HCT116 (cell line): Measurements from ENCODE around the gene CHST11. TPM values are rescaled to one million over a fixed set of nuclear protein-coding genes. Genes with fewer than 3 reads are reported as not detected.

Experiments used
- ATAC-seq: fragments of 200-7000 bp; cut with Tn5 transposase; 2 replicates; pipeline ENCODE4 v1.9.1; 2020; ENCODE audit warnings: mild to moderate bottlenecking, moderate library complexity
- BruUV-seq: library from RNA; stranded (reverse); fragments of 400-500 nt; replicated peaks from 2 replicates; lab custom pipeline; 2021; lab: Mats Ljungman, UMichigan
- CTCF ChIA-PET: fragments of 300-600 bp; sonication (Branson Sonifier 250); formaldehyde crosslinking; loops from one replicate; lab custom pipeline; 2021; ENCODE audit warnings: antibody characterized with exemption; lab: Charles Lee
- POLR2A ChIA-PET: fragments of 300-600, 350-600 bp; sonication (Branson Sonifier 250); formaldehyde crosslinking; loops from one replicate; lab custom pipeline; 2021; ENCODE audit warnings: antibody characterized with exemption; lab: Charles Lee
- RAD21 ChIA-PET, 2 experiments: fragments of 300-600 bp; sonication (Branson Sonifier 250); formaldehyde crosslinking; loops; one replicate each; lab custom pipeline; 2023; ENCODE audit warnings: low total read pairs in 2 of 2; ENCODE audit not compliant: uncharacterized antibody in 2 of 2, unreplicated experiment in 2 of 2, low non-redundant PET in 1 of 2; lab: Charles Lee
- DNase-seq: peaks from one replicate; pipeline ENCODE4 v3.0.0-alpha.2; 2010; ENCODE audit warnings: low read depth, low spot score
- H2AFZ ChIP-seq: fragments of 200-600 bp; shearing (Covaris generic), sonication (generic); 2 replicates; pipeline ENCODE4 v1.6.1; 2017; ENCODE audit warnings: low read depth, mixed run types, mixed read lengths, antibody characterized with exemption, low read length; ENCODE audit not compliant: poor library complexity, severe bottlenecking
- H3K27ac ChIP-seq: 2 replicates; pipeline ENCODE4 v1.5.1; 2012; ENCODE audit warnings: low read depth, low read length
- H3K27me3 ChIP-seq: fragments of 200-600 bp; sonication (generic); 2 replicates; pipeline ENCODE4 v1.6.1; 2016; ENCODE audit warnings: mixed run types, low read length, mixed read lengths; ENCODE audit not compliant: insufficient read depth
- H3K36me3 ChIP-seq, 2 experiments: fragments of 200-500 bp in 1 of 2; fragments of 200-600 bp in 1 of 2; sonication (Bioruptor generic) in 1 of 2; sonication (generic) in 1 of 2; 2 replicates each; pipeline versions ENCODE4 v1.5.1 to v1.6.1; 2014 to 2016; ENCODE audit warnings: low read length in 2 of 2, inconsistent platforms in 1 of 2, mixed read lengths in 1 of 2, mixed run types in 1 of 2; ENCODE audit not compliant: insufficient read depth in 2 of 2, control insufficient read depth in 1 of 2
- H3K4me1 ChIP-seq, 2 experiments: fragments of 200-600 bp in 1 of 2; sonication (generic) in 1 of 2; 2 replicates each; pipeline versions ENCODE4 v1.5.1 to v1.6.1; 2012 to 2017; ENCODE audit warnings: low read length in 2 of 2, inconsistent platforms in 1 of 2, mild to moderate bottlenecking in 1 of 2, mixed read lengths in 1 of 2, mixed run types in 1 of 2, moderate library complexity in 1 of 2; ENCODE audit not compliant: insufficient read depth in 2 of 2, control insufficient read depth in 1 of 2
- H3K4me2 ChIP-seq: fragments of 200-600 bp; sonication (generic); 2 replicates; pipeline ENCODE4 v1.6.1; 2017; ENCODE audit warnings: mixed run types, low read length, mixed read lengths
- H3K4me3 ChIP-seq, 2 experiments: fragments of 200-600 bp in 1 of 2; sonication (generic) in 1 of 2; replicated peaks in 1 of 2; 2 replicates each; pipeline ENCODE4 v1.5.1; 2011 to 2016; ENCODE audit warnings: low read length in 2 of 2, control low read depth in 1 of 2, low read depth in 1 of 2, mild to moderate bottlenecking in 1 of 2, mixed read lengths in 1 of 2, mixed run types in 1 of 2
- H3K79me2 ChIP-seq: fragments of 200-600 bp; sonication (generic); 2 replicates; pipeline ENCODE4 v1.6.1; 2017; ENCODE audit warnings: mild to moderate bottlenecking, mixed run types, low read length, moderate library complexity, mixed read lengths; ENCODE audit not compliant: insufficient read depth
- H3K9ac ChIP-seq: fragments of 200-600 bp; sonication (generic); 2 replicates; pipeline ENCODE4 v1.6.1; 2016; ENCODE audit warnings: low read length, mixed read lengths
- H3K9me2 ChIP-seq: fragments of 200-600 bp; sonication (generic), shearing (Covaris generic); 2 replicates; pipeline ENCODE4 v1.6.1; 2017; ENCODE audit warnings: mixed run types, mild to moderate bottlenecking, moderate library complexity; ENCODE audit not compliant: insufficient read depth
- H3K9me3 ChIP-seq, 2 experiments: fragments of 200-500 bp in 1 of 2; fragments of 200-600 bp in 1 of 2; sonication (Bioruptor generic) in 1 of 2; sonication (generic) in 1 of 2; 2 replicates each; pipeline ENCODE4 v1.6.1; 2014 to 2017; ENCODE audit warnings: low read length in 2 of 2, mixed read lengths in 2 of 2, inconsistent platforms in 1 of 2, low read depth in 1 of 2, mild to moderate bottlenecking in 1 of 2, mixed run types in 1 of 2, moderate library complexity in 1 of 2; ENCODE audit not compliant: control insufficient read depth in 1 of 2, insufficient read depth in 1 of 2
- H4K20me1 ChIP-seq: fragments of 200-600 bp; sonication (generic), shearing (Covaris generic); 2 replicates; pipeline ENCODE4 v1.6.1; 2017; ENCODE audit warnings: mixed run types, mild to moderate bottlenecking, moderate library complexity; ENCODE audit not compliant: insufficient read depth
- CEBPB ChIP-seq: IDR thresholded peaks from 2 replicates; pipeline ENCODE4 v1.6.1; 2012; ENCODE audit warnings: low read depth
- CTCF ChIP-seq, 3 experiments: fragments of 200-600 bp in 1 of 3; sonication (generic) in 1 of 3; IDR thresholded peaks in 2 of 3; conservative IDR thresholded peaks in 1 of 3; 2 replicates each; pipeline ENCODE4 v1.5.1; 2012 to 2017; ENCODE audit warnings: low read depth in 2 of 3, low read length in 2 of 3, antibody characterized with exemption in 1 of 3, borderline replicate concordance in 1 of 3, control low read depth in 1 of 3, mild to moderate bottlenecking in 1 of 3, mixed read lengths in 1 of 3, mixed run types in 1 of 3, moderate library complexity in 1 of 3; ENCODE audit not compliant: insufficient read depth in 1 of 3
- ELF1 ChIP-seq: IDR thresholded peaks from 2 replicates; pipeline ENCODE4 v1.6.1; 2012; ENCODE audit warnings: low read depth, borderline replicate concordance
- EZH2 ChIP-seq: fragments of 200-600 bp; sonication (generic); IDR thresholded peaks from 2 replicates; pipeline ENCODE4 v1.6.1; 2017; ENCODE audit warnings: antibody characterized with exemption, mixed run types
- EZH2phosphoT487 ChIP-seq: fragments of 200-600 bp; IDR thresholded peaks from 2 replicates; pipeline ENCODE4 v1.6.1; 2018; ENCODE audit warnings: antibody characterized with exemption, borderline replicate concordance
- FOSL1 ChIP-seq: IDR thresholded peaks from 2 replicates; pipeline ENCODE4 v1.6.1; 2012; ENCODE audit warnings: low read depth
- JUND ChIP-seq: IDR thresholded peaks from 2 replicates; pipeline ENCODE4 v1.6.1; 2012
- POLR2AphosphoS5 ChIP-seq: IDR thresholded peaks from 2 replicates; pipeline ENCODE4 v1.6.1; 2011; ENCODE audit warnings: mild to moderate bottlenecking, low read depth, low read length, moderate library complexity
- RAD21 ChIP-seq: IDR thresholded peaks from 2 replicates; pipeline ENCODE4 v1.6.1; 2012; ENCODE audit warnings: low read depth, mild to moderate bottlenecking
- SIN3A ChIP-seq: IDR thresholded peaks from 2 replicates; pipeline ENCODE4 v1.6.1; 2012; ENCODE audit warnings: low read depth
- SP1 ChIP-seq: IDR thresholded peaks from 2 replicates; pipeline ENCODE4 v1.6.1; 2012; ENCODE audit warnings: low read depth
- SRF ChIP-seq: IDR thresholded peaks from 2 replicates; pipeline ENCODE4 v1.6.1; 2012; ENCODE audit warnings: low read depth
- YY1 ChIP-seq: IDR thresholded peaks from 2 replicates; pipeline ENCODE4 v1.6.1; 2011; ENCODE audit warnings: low read length, low read depth, moderate library complexity, mild to moderate bottlenecking; ENCODE audit not compliant: insufficient replicate concordance; ENCODE audit errors: extremely low read depth
- ZBTB33 ChIP-seq: IDR thresholded peaks from 2 replicates; pipeline ENCODE4 v1.6.1; 2011; ENCODE audit warnings: mild to moderate bottlenecking, low read length, moderate library complexity; ENCODE audit not compliant: insufficient replicate concordance; ENCODE audit errors: extremely low read depth
- ZNF274 ChIP-seq: fragments of 200-500 bp; sonication (Bioruptor generic); IDR thresholded peaks from 2 replicates; pipeline ENCODE4 v1.6.1; 2014; ENCODE audit warnings: mild to moderate bottlenecking, low read depth, low read length, inconsistent platforms
- intact Hi-C: fragments of 100-400 bp; cut with micrococcal nuclease; formaldehyde crosslinking; loops from 2 replicates; pipeline ENCODE4 v1.10.0; 2022
- total RNA-seq: library from RNA; stranded (reverse); gene quantifications from one replicate; pipeline ENCODE4 v1.2.1, GENCODE V29; 2021; ENCODE audit not compliant: unreplicated experiment

Gene CHST11
- total RNA-seq, 1 experiment from 2014 or later = 10.1 TPM

- CTCF ChIA-PET = no interaction called here
- no TSS peak for BruUV-seq
Measured at GRCh38 chr12:104422441-104422840, 34.3 kb upstream of the CHST11 start.

More at GRCh38 chr12:104422441-104422840, 34.3 kb upstream of the CHST11 start:
- Histone ChIP-seq H3K27ac (peak overlapping the region; percentile 39; the same call in 1 of the 2 replicates), H4K20me1 (no peaks in the 10 kb centered on the region), H3K9ac (no peak overlapping the region), H3K4me1 (peaks cover 26 to 44% of the 10 kb centered on the region in 2 experiments)
- no peak for TF ChIP-seq ZBTB33
- no peak for TF ChIP-seq SP1
- no peak for TF ChIP-seq ZNF274
- no peak for TF ChIP-seq RAD21
- TF ChIP-seq YY1 = no peak
- no peak for TF ChIP-seq POLR2AphosphoS5
- TF ChIP-seq CTCF (IDR thresholded peaks at IDR 0.05 in 2 of 3, conservative IDR thresholded peaks at IDR 0.05 in 1 of 3; ENCODE audit: borderline replicate concordance in 1 of 3, insufficient read depth in 1 of 3, low read depth in 2 of 3, low read length in 2 of 3) = no peak
- no peak for TF ChIP-seq CEBPB
- TF ChIP-seq SIN3A = no peak
- TF ChIP-seq FOSL1 = no peak
- no peak for TF ChIP-seq EZH2phosphoT487
- TF ChIP-seq ELF1 = no peak
- no peak for TF ChIP-seq JUND
- TF ChIP-seq SRF = no peak
- no peak for TF ChIP-seq EZH2
- TF ChIP-seq, all 23 proteins: peak for 0
- Histone ChIP-seq H2AFZ (no peak overlapping the region), H3K4me2 (peak overlapping the region; percentile 60), H3K36me3 (no peaks in the 10 kb centered on the region), H3K79me2 (no peaks in the 10 kb centered on the region), H3K4me3 (peak overlapping the region in 1 of 2 experiments; percentile 6; a peak in 1 of 4 replicates), H3K9me3 (no peaks in the 10 kb centered on the region), H3K27me3 (peaks cover 7% of the 10 kb centered on the region; the same call in 1 of the 2 replicates), H3K9me2 (no peaks in the 10 kb centered on the region)
- ATAC-seq (peak; percentile 27), DNase-seq (no peak)
- RAD21 ChIA-PET = interaction anchor here (0.6 to 0.7 kb wide), 2 partner anchors 193 to 203 kb away, joined by 3 to 7 read pairs; no protein-coding TSS in a partner anchor
- intact Hi-C loops = no loop called here
- POLR2A ChIA-PET = no interaction called here
